GM23338 (cell line): ENCODE data around the gene SF3B3.

Source experiments
- EZH2 ChIP-seq: fragments of 200-600 bp; sonication (generic); IDR thresholded peaks from one replicate; pipeline ENCODE4 v1.8.0; 2017; ENCODE audit warnings: antibody characterized with exemption, mild to moderate bottlenecking, low read depth; ENCODE audit not compliant: unreplicated experiment
- EZH2phosphoT487 ChIP-seq: fragments of 200-600 bp; sonication (generic); IDR thresholded peaks from one replicate; pipeline ENCODE4 v1.8.1; 2018; ENCODE audit warnings: antibody characterized with exemption; ENCODE audit not compliant: unreplicated experiment
- JUNB ChIP-seq: IDR thresholded peaks from one replicate; pipeline ENCODE4 v1.6.1; 2016; ENCODE audit warnings: antibody characterized with exemption; ENCODE audit not compliant: unreplicated experiment
- POLR2AphosphoS5 ChIP-seq: IDR thresholded peaks from 2 replicates; pipeline ENCODE4 v1.6.1; 2016; ENCODE audit warnings: antibody characterized with exemption, low read depth
- ZNF114 ChIP-seq: fragments of 250-450 bp; sonication (Bioruptor Pico); IDR thresholded peaks from 2 replicates; pipeline ENCODE4 v1.5.0; 2020; ENCODE audit warnings: mild to moderate bottlenecking, moderate library complexity
- TF ChIP-seq, protein P1 (sequence below), 2 experiments: fragments of 200-600 bp in 1 of 2; sonication (generic) in 1 of 2; conservative IDR thresholded peaks; 2 replicates each; pipeline versions ENCODE4 v1.5.1 to v1.6.1; 2016 to 2017; ENCODE audit warnings: antibody characterized with exemption in 2 of 2, low read depth in 2 of 2, mild to moderate bottlenecking in 2 of 2, moderate library complexity in 1 of 2
- TF ChIP-seq, protein P2 (sequence below): IDR thresholded peaks from one replicate; pipeline ENCODE4 v1.6.1; 2018; ENCODE audit warnings: antibody characterized with exemption; ENCODE audit not compliant: unreplicated experiment
- TF ChIP-seq, protein P3 (sequence below): fragments of 250-450 bp; sonication (Bioruptor Pico); IDR thresholded peaks from 2 replicates; pipeline ENCODE4 v1.5.0; 2020; ENCODE audit warnings: mild to moderate bottlenecking, moderate library complexity

DNA sequence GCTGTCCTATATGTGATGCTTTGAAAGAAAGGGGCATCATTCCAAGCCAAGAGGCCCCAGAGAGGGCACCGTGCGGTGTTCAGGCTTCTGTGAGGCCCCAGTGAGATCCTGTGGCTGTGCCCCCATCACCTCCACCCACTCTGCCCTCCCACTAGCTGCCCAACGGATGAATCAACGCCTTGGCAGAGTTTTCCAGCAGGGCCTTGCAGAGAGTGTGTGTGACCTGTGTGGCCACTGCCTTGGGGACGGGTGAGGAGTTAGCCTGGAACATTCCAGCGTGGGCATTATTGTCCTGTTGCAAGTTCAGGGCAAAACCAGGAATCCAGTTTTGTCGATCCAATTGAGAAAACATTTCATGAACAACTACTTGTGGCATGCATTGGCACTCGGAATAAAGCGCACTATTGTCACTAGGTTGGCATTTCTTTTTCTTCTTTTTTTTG lies 53.7 kb downstream of the SF3B3 start:
- TF ChIP-seq, protein P1, sequence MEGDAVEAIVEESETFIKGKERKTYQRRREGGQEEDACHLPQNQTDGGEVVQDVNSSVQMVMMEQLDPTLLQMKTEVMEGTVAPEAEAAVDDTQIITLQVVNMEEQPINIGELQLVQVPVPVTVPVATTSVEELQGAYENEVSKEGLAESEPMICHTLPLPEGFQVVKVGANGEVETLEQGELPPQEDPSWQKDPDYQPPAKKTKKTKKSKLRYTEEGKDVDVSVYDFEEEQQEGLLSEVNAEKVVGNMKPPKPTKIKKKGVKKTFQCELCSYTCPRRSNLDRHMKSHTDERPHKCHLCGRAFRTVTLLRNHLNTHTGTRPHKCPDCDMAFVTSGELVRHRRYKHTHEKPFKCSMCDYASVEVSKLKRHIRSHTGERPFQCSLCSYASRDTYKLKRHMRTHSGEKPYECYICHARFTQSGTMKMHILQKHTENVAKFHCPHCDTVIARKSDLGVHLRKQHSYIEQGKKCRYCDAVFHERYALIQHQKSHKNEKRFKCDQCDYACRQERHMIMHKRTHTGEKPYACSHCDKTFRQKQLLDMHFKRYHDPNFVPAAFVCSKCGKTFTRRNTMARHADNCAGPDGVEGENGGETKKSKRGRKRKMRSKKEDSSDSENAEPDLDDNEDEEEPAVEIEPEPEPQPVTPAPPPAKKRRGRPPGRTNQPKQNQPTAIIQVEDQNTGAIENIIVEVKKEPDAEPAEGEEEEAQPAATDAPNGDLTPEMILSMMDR (conservative IDR thresholded peaks at IDR 0.05; ENCODE audit: low read depth in 2 of 2) = no peak
- TF ChIP-seq POLR2AphosphoS5 = no peak
- no peak for TF ChIP-seq EZH2
- TF ChIP-seq ZNF114 (CRISPR knock-in tag) = no peak
- no peak for TF ChIP-seq JUNB
- TF ChIP-seq, protein P2, sequence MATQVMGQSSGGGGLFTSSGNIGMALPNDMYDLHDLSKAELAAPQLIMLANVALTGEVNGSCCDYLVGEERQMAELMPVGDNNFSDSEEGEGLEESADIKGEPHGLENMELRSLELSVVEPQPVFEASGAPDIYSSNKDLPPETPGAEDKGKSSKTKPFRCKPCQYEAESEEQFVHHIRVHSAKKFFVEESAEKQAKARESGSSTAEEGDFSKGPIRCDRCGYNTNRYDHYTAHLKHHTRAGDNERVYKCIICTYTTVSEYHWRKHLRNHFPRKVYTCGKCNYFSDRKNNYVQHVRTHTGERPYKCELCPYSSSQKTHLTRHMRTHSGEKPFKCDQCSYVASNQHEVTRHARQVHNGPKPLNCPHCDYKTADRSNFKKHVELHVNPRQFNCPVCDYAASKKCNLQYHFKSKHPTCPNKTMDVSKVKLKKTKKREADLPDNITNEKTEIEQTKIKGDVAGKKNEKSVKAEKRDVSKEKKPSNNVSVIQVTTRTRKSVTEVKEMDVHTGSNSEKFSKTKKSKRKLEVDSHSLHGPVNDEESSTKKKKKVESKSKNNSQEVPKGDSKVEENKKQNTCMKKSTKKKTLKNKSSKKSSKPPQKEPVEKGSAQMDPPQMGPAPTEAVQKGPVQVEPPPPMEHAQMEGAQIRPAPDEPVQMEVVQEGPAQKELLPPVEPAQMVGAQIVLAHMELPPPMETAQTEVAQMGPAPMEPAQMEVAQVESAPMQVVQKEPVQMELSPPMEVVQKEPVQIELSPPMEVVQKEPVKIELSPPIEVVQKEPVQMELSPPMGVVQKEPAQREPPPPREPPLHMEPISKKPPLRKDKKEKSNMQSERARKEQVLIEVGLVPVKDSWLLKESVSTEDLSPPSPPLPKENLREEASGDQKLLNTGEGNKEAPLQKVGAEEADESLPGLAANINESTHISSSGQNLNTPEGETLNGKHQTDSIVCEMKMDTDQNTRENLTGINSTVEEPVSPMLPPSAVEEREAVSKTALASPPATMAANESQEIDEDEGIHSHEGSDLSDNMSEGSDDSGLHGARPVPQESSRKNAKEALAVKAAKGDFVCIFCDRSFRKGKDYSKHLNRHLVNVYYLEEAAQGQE = no peak
- no peak for TF ChIP-seq EZH2phosphoT487
- TF ChIP-seq, protein P3, sequence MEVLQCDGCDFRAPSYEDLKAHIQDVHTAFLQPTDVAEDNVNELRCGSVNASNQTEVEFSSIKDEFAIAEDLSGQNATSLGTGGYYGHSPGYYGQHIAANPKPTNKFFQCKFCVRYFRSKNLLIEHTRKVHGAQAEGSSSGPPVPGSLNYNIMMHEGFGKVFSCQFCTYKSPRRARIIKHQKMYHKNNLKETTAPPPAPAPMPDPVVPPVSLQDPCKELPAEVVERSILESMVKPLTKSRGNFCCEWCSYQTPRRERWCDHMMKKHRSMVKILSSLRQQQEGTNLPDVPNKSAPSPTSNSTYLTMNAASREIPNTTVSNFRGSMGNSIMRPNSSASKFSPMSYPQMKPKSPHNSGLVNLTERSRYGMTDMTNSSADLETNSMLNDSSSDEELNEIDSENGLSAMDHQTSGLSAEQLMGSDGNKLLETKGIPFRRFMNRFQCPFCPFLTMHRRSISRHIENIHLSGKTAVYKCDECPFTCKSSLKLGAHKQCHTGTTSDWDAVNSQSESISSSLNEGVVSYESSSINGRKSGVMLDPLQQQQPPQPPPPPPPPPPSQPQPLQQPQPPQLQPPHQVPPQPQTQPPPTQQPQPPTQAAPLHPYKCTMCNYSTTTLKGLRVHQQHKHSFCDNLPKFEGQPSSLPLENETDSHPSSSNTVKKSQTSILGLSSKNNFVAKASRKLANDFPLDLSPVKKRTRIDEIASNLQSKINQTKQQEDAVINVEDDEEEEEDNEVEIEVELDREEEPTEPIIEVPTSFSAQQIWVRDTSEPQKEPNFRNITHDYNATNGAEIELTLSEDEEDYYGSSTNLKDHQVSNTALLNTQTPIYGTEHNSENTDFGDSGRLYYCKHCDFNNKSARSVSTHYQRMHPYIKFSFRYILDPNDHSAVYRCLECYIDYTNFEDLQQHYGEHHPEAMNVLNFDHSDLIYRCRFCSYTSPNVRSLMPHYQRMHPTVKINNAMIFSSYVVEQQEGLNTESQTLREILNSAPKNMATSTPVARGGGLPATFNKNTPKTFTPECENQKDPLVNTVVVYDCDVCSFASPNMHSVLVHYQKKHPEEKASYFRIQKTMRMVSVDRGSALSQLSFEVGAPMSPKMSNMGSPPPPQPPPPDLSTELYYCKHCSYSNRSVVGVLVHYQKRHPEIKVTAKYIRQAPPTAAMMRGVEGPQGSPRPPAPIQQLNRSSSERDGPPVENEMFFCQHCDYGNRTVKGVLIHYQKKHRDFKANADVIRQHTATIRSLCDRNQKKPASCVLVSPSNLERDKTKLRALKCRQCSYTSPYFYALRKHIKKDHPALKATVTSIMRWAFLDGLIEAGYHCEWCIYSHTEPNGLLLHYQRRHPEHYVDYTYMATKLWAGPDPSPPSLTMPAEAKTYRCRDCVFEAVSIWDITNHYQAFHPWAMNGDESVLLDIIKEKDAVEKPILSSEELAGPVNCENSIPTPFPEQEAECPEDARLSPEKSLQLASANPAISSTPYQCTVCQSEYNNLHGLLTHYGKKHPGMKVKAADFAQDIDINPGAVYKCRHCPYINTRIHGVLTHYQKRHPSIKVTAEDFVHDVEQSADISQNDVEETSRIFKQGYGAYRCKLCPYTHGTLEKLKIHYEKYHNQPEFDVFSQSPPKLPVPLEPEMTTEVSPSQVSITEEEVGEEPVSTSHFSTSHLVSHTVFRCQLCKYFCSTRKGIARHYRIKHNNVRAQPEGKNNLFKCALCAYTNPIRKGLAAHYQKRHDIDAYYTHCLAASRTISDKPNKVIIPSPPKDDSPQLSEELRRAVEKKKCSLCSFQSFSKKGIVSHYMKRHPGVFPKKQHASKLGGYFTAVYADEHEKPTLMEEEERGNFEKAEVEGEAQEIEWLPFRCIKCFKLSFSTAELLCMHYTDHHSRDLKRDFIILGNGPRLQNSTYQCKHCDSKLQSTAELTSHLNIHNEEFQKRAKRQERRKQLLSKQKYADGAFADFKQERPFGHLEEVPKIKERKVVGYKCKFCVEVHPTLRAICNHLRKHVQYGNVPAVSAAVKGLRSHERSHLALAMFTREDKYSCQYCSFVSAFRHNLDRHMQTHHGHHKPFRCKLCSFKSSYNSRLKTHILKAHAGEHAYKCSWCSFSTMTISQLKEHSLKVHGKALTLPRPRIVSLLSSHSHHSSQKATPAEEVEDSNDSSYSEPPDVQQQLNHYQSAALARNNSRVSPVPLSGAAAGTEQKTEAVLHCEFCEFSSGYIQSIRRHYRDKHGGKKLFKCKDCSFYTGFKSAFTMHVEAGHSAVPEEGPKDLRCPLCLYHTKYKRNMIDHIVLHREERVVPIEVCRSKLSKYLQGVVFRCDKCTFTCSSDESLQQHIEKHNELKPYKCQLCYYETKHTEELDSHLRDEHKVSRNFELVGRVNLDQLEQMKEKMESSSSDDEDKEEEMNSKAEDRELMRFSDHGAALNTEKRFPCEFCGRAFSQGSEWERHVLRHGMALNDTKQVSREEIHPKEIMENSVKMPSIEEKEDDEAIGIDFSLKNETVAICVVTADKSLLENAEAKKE (CRISPR knock-in tag) = no peak
